ENCODE data around the gene CSNK1G2.

GRCh38 chr19:2013683-2013961 lies 72.7 kb downstream of the CSNK1G2 start:
- TF ChIP-seq POLR2A (IDR thresholded peaks at IDR 0.05) (no peak), EP300 (IDR thresholded peaks at IDR 0.05; ENCODE audit: low read depth) (no peak), POLR2AphosphoS5 (IDR thresholded peaks at IDR 0.05) (no peak)
- TF ChIP-seq, protein P1, sequence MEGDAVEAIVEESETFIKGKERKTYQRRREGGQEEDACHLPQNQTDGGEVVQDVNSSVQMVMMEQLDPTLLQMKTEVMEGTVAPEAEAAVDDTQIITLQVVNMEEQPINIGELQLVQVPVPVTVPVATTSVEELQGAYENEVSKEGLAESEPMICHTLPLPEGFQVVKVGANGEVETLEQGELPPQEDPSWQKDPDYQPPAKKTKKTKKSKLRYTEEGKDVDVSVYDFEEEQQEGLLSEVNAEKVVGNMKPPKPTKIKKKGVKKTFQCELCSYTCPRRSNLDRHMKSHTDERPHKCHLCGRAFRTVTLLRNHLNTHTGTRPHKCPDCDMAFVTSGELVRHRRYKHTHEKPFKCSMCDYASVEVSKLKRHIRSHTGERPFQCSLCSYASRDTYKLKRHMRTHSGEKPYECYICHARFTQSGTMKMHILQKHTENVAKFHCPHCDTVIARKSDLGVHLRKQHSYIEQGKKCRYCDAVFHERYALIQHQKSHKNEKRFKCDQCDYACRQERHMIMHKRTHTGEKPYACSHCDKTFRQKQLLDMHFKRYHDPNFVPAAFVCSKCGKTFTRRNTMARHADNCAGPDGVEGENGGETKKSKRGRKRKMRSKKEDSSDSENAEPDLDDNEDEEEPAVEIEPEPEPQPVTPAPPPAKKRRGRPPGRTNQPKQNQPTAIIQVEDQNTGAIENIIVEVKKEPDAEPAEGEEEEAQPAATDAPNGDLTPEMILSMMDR (IDR thresholded peaks at IDR 0.05), result no peak
